LHCN-M2 (cell line): ENCODE data around the gene SDCCAG8. TPM values are rescaled to one million over a fixed set of nuclear protein-coding genes. Genes with fewer than 3 reads are reported as not detected.

Experiments
- DNase-seq: peaks from one replicate; pipeline ENCODE4 v3.0.0-alpha.2; 2012; ENCODE audit warnings: low read depth
- total RNA-seq: library from RNA; depleted of rRNA; stranded (reverse); fragments of >200 nt; gene quantifications from 2 replicates; pipeline ENCODE4 v1.2.3, GENCODE V29; 2014

Gene SDCCAG8
- total RNA-seq, 1 experiment from 2014 or later, result 27.3 TPM

DNA sequence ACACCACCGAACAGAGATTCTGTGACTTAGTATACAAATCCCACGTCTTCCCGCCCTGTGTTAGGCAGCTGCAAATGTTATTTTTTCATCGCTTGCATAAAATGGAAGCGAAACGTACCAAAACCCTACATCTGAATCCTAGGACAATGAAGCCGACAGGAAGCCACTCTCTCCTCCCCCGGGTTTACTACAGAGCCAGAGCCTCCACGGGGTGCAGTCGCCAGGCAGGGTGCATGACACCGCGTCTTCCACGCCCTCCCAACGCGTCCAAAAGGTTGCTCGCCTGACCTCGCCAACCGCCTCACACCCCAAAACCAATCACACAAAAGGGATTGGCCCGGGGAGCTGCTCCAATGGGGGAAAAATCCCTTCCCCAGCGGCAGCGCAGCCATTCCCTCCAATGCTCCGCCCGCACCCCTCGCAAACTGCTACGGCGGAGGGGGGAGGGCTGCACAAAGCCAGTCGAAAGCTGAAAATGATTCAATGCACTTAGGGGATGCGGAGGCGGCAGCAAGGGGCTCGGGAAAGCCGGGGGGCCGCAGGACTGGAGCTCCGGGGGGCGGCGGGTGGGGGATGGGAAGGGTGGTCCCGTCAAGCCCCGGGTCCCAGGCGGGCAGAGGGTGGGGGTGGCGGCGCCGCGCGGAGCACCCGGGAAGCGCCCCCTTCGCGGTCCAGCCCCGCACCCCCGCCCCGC is 1.5 kb upstream of the SDCCAG8 start:
- DNase-seq, result peak; percentile 77

DNA sequence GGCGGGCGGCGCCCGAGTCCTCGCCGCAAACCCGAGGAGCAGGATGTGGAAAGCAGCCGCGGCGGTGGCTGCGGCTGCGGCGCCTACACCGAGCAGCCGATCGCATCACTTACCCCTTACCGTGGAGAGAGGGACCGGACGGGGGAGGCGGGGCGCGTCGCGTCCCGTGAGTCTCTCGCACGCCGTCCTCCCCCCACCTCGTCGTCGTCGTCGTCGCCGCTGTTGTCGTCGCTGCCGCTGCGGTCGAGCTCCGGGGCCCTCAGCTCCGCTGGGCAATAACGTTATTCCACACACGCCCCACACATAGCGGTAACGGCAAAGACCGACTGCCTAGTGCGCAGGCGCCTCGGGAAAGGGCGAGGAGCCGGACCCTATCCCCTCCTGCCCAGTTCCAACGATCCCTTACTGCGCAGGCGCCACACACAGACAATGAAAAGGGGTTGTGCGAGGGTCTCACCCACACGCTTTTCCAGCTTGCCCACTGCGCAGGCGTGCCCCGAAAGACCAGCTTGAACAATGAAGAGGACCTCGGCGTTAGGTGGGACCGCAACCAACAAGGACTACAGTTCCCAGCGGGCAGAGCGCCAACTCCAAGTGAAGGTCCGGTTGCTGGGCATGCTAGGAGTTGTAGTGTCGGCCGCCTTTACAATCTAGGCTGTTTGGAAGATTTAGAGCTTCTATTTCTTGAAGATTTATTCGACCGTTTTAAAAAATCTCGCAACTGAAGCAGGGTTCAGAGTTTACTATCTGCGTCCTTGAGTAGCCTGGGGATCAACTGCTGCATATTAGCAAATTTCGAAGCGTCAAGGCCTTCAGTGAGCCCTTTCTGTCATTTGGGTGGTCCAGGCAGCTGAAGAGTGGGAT is 682 bp upstream of the SDCCAG8 start, which contains the start of gene CEP170:
TSS of gene CEP170 (minus strand) at position 355 of the 864 bp plus-strand sequence. CDS start 30,001 bp downstream, outside the sequence.
- DNase-seq, result peak; percentile 98

DNA sequence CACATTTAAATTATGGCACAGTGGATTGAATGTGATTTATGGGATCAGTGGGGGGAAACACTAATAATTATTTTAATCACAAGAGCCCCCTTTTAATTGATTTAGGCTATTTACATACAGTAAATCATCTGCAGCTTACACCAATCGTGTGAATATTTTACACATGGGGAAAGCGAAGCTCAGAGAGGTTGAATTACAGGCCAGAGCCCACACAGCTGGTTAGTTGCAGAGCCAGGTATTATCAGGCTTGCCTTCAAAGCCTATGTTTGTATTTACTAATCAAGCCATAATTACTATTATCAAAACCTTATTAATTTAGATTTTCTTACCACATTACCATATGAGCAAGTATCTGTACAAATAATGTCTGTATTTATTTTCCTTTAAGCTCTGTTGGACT is 749 bp downstream of the SDCCAG8 start:
- no peak for DNase-seq

DNA sequence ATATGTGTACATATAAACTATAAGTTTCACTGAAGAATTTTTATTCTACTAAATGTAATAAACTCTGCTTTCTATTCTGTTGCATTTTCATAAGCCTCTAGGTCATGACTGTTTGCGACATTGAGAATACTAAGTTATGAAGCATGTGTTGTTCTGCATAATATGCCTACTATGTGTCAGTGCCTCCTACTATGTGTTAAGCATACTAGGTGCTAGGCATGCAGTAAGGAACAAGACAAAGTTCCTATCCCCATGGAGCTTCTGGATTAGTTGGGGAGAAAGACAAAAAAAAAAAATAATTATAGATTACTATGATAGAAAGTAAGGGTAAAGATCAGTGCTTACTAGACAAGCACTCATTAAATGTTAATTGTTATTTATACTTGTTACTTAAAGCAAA is 1.3 kb downstream of the SDCCAG8 start:
- no peak for DNase-seq

DNA sequence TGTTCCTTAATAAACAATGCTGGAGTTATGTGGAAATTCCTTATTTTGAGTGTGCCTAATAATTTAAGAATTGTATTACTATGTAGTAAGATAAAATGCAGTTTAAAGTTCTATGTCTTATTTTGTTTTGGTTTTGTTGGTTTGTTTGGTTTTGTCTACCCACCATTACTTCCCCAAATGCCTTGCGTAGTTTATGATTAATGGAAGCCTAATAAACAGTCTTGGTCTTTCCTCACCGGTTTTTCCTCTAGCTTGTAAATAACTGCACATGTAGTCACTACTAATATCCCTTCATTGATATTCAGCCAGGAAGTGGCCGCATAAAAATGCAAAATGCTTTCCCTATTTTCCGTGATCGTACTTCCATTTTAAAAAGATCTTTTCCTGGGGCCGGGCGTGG is 2.9 kb downstream of the SDCCAG8 start:
- DNase-seq, result no peak

DNA sequence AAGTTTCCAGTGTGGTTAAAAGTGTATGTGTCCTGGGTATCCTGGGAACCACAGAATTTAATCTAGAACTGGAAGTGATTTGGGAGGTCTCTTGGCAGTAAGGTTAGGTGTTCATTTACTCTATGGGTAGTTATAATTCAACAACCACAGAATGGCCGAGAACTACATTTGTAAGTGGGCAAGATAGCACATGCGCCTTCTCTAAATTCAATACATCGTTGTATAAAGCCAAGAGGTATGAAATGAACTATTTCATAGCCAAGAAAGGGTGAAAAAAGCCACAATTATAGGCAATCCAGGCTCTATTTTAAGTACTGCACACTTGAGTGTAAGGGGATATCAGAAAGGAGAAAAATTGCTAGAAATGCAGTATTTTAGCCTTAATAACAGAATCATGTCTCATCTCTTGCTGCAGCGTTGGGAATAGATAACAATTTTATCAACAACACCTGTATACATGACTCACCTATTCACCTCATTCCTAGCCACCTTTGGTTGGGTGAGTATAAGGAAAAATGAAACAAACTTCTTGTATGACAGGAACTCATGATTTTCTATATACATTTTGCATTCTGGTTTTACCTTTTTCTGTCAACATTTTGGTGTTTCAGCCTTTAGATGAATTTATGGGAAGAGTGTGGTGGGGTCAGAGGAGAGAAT is 4.5 kb downstream of the SDCCAG8 start:
- DNase-seq, result no peak

DNA sequence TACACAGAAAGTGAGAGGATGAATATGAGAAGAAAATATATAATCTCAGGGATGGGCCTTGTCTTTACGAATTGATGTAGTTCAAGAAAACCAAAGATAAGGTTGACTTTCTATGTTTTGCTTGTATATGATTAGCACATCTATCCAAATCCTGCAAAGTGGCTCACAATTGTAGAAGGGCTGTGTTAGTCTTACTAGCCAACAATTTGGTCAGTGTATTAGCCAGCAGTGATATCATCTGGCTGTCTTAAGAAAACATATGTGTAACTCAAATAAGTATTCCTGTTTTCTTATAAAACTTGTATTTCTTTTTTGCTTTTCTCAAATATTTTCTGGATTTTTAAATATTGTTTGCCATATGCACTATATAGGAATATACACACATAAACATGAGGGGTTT is 5.5 kb downstream of the SDCCAG8 start:
- DNase-seq, result no peak

DNA sequence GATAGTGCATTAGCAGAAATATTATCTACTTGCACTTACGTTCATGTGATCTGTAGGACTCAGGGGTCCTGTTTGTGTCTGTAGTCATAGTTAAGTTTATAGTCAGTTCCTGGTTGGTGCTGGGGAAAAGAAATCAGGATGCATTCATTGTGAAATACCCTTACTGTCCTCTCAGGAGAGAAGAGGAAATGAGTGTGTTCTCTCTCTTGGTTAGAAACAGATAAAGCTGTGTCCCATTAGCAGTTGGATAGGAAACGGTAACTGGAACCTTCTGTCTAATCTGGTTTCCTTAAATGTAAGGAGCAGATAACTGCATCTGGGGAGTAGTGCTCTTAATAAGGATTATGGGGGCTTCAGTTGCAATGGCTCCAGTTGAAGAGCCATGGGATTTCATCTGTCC is 8.9 kb downstream of the SDCCAG8 start:
- DNase-seq, result peak; percentile 69

DNA sequence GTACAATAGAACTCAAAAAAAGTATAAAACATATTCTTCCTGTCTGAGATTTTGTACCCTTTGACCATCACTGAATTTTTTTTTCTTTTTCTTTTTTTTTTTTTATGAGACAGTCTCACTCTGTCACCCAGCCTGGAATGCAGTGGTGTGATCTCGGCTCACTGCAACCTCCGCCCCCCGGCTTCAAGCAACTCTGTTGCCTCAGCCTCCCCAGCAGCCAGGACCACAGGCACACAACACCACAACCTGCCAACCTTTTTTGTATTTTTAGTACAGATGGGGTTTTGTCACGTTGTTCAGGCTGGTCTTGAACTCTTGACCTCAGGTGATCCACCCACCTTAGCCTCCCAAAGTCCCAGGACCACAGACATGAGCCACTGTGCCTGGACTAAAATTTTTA is 10.4 kb downstream of the SDCCAG8 start:
- no peak for DNase-seq

DNA sequence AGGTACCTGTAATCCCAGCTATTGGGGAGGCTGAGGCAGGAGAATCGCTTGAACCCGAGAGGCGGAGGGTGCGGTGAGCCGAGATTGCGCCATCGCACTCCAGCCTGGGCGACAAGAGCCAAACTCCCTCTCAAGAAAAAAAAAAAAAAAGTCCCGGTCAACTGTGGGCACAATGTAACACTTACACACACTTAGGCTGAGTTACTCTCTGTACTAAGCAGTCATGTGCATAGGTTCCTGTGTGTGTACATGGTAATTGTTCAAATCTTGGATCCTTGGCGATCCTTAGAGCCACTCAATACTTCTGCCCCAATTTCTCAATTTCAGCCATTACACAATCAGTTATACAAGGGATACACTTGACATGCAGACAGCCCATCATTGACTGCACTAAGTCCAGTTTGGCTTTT is 11.6 kb downstream of the SDCCAG8 start:
- DNase-seq, result no peak

DNA sequence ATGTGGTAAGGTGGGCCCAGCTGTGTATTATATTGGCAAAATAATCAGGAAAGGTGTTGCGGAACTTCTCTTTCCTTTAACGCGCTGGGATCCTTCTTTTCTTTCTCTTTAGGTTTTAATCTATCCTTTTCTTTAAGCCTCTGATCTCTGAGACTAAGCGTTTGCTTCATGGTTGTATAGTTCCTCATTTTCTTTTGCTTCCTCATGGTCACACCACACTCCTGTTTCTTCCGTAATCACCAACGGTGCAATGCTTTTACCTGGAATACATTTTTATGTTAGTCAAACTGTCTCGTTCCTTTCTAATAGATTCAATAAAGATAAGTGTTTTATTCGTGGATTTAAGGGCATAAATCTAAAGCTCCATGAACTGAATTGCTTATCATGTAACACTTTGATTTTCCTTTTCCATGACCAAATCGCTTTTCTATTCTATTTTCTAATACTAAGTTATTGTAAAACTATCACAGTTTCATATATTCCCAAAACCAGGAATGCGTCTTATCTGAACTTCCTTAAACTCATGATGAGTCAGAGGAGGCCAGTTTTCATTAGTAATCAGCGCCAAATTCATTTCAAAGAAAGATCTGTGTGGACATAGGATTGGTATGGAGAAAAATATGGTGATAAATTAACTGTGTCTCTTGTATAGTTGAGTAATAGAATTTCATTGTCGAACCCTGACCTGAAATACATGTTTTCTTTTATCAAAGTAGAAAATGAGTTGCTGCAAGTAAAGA is 12.2 kb downstream of the SDCCAG8 start:
- DNase-seq, result peak; percentile 80

DNA sequence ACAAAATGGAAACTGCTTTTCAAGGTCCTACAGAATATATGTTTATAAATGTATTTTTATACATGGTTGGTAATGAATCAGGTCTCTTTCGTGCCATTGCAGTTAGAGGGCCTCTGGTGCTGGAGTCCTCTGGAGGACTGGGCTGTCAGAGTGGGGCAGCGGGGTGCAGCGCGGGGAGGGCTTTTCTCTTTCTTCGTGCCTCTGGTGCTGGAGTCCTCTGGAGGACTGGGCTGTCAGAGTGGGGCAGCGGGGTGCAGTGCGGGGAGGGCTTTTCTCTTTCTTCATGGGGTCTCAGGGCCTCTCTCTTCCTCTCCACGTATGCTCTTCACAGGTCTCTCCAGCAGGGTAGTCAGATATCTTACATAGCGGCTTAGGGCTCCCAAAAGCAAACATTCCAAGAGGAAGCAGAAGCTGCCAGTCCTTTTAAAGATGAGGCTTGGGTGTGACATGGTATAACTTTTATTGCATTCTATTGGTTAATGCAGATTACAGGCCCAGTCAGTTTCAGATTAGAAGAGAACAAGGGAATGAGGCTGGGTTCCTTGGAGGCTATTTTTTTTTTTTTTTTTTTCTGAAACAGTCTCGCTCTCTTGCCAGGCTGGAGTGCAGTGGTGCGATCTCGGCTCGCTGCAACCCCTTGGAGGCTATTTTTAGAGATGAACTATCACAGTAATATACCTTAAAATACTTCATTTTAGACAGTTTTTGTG is 13.1 kb downstream of the SDCCAG8 start:
- DNase-seq, result no peak

DNA sequence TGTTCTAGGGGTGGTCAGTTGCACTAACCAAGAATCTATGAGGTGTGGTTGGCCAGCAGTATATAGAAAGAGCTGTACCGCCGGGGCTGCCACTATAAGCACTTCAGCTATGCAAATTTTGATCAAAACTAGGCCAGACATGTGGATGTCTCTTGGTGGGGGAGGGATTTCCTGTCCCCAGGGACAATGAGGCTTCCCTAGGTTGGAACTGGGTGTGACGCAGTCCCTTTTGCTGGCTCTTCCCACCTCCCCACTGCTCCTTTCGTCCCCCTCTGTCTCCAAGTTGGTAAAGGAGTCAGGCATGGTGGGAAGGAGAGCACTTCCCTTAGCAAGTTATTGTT is 13.6 kb downstream of the SDCCAG8 start:
- DNase-seq, result no peak

DNA sequence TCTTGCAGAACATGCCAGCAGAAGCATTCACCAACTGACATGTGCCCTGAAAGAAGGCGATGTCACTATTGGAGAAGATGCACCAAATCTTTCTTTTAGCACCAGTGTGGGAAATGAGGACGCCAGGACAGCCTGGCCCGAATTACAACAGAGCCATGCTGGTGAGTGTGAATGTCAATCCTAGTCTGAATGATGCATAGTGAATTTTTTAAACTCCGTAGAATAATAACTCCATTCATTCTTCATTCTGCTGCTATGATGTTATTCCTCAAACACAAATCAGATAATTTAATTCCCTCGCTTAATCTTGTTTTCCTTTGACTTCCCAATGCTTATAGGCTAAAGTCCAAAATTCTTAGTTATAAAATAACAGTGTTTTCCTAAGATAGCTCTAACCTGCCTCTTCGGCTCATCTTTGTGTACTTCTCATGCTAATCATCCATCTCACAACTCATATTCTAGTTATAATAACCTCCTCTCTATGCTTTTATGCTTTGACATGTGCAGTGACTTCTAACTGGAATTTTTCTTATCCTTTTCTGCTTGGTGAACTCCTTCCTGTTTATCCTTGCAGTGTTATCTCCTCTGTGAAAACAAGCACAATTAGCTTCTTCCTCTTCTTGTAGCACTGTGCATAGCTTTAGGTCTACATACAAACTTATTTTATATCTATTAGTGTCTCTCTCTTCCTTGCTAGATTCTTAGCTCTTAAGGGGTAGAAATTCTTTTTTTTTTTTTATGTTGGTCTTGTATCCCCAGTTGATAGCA is 14.4 kb downstream of the SDCCAG8 start:
- no peak for DNase-seq

DNA sequence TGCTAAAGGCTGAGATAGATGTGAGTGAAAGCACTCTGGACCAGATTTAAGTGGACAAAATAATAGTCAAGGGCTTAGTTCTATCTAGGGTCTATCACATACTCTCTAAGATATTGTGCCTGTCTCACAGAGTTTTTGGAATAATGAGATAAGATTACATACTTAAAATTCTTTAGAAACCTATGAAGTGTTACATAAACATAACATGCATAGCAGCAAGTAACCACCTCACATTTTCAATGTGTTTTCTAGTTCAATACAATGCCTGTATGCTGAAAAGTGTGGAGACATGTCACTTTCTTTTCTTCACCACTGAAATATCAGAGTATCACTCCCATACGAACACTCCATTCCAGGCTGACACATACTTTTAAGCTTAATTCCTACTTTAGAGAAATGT is 16.2 kb downstream of the SDCCAG8 start:
- no peak for DNase-seq

DNA sequence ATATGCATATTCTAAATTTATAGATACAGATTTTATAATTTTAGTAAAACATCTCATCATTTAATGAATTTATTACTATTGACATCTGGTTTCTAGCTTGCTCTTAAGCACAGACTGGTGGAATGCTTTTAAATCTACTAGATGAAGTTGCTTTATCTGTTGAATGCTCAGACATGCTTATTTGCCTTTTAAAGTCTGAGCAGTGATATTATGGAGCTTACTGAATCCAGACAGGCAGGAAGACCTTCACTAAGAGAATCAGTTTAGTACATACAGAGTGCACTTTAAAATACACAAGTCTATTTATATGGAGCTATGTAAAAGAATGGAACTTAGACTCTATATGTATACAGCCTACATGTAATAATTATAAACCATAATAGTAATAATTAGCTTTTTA is 16.6 kb downstream of the SDCCAG8 start:
- DNase-seq, result no peak

DNA sequence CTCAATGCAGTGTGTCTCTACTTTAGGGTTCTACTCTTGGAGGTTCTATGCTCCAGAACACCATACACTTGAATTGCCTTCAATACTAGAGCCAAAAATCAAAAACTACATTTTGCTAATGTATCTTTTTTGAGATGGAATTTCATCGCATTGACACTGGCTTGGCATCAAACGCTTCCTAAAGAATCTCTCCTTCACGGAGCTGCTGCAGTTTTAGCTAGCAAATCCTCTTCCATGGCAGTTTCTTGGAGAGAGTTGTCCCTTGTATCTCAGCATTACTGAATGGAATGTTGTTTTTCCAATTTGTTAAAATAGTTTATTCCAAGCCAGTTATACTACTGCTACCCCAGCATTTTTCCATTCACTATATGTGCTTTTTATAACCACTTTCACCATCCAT is 17.7 kb downstream of the SDCCAG8 start:
- DNase-seq, result no peak

DNA sequence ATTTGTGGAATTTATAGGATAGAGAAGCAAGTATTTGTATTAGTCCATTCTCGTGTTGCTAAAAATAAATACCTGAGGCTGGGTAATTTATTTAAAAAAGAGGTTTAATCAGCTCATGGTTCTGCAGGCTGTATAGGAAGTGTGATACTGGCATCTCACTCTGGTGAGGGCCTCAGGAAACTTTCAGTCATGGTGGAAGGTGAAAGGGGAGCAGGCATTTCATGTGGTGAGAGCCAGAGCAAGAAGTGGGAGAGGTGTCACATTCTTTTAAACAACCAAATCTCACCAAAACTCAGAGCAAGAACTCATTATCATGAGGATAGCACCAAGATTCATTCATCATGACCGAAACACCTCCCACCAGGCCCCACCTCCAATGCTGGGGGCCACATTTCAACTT is 18.1 kb downstream of the SDCCAG8 start:
- DNase-seq, result no peak

DNA sequence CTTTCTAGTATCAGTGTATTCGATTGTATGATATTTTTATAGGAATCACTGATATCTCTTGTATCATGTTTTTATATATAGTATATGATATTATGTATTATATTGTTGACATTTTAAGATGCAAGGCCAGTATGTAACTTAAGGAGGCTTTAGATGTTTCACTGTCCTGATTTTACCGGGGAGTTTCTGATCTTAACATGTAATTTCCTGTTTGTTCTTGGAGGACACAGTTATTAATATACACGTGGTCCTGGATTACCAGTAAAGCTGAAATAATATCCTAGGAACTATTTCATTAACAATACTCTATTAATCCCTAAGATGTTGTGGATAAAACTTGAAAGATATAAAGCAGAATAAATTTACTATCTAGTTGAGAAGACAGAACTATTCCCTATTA is 19.5 kb downstream of the SDCCAG8 start:
- no peak for DNase-seq

DNA sequence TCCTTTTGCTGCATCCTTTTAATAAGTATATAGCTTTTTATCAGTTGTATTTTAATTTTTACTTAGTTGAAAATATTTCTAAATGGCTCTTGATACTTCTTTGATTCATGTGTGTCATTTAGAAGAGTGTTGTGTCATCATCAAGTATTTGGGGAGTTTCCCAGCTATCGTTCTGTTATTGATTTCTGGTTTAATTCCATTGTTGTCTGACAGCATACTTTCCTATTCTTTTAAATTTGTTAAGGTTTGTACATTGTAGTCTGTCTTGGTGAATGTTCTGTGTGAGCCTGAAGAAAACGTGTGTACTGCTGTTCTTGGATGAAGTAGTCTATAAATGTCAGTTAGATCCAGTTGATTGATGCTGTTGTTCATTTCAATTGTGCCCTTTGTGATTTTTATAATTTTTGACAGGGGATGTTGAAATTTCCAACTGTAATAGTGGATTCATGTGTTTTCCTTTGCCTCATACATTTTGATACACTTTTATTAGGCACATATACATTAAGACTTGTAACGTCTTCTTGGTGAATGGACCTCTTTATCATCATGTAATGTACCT is 24.8 kb downstream of the SDCCAG8 start:
- no peak for DNase-seq
